ENCODE results near the gene REM1.
"Not testable (repeated sequence)": the region's sequence is repeated elsewhere in the genome, so short reads cannot be mapped to it uniquely, and the experiment has no call there.

The REM1 gene

DNA sequence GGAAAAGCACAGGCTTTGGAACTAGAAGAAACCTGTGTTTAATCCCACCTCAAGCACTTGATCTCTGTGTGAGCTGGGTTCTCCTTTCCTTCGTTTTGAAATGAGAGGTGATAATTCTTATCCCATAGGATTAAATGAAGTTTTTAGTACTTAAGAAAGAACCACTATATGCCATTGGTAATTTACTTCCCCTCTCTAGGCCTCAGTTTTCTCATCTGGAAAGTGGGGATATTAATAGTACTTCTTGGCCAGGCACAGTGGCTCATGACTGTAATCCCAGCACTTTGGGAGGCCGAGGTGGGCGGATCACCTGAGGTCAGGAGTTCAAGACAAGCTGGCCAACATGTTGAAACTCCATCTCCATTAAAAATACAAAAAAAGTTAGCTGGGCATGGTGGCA is 14.1 kb downstream of the REM1 start:
- Histone ChIP-seq H3K4me1 (ENCODE audit: control insufficient read depth, low read depth, low read length) (peaks cover 5% of the 10 kb centered on the region), H3K9me3 (ENCODE audit: control insufficient read depth, low read depth, low read length) (no peaks in the 10 kb centered on the region), H3K27me3 (ENCODE audit: control insufficient read depth, insufficient read depth, low read length) (peaks cover 21% of the 10 kb centered on the region), H3K27ac (ENCODE audit: low read length) (no peak overlapping the region), H3K9ac (ENCODE audit: low read length) (no peak overlapping the region), H3K36me3 (ENCODE audit: control insufficient read depth, low read depth, low read length) (no peaks in the 10 kb centered on the region), H3K4me3 (ENCODE audit: low read length) (no peak overlapping the region)

- H3K27me3 ChIP-seq (ENCODE audit: control insufficient read depth, insufficient read depth, low read length) = peaks cover 8% of the 10 kb centered on the region
- no peak overlapping the region for H3K4me3 ChIP-seq (ENCODE audit: low read length)
- no peaks in the 10 kb centered on the region for H3K9me3 ChIP-seq (ENCODE audit: control insufficient read depth, low read depth, low read length)
- no peak overlapping the region for H3K9ac ChIP-seq (ENCODE audit: low read length)
- no peaks in the 10 kb centered on the region for H3K36me3 ChIP-seq (ENCODE audit: control insufficient read depth, low read depth, low read length)
- H3K27ac ChIP-seq (ENCODE audit: low read length) = no peak overlapping the region
- peaks cover 5% of the 10 kb centered on the region for H3K4me1 ChIP-seq (ENCODE audit: control insufficient read depth, low read depth, low read length)
Observed at GRCh38 chr20:31490752-31491151, 15.7 kb downstream of the REM1 start.

DNA sequence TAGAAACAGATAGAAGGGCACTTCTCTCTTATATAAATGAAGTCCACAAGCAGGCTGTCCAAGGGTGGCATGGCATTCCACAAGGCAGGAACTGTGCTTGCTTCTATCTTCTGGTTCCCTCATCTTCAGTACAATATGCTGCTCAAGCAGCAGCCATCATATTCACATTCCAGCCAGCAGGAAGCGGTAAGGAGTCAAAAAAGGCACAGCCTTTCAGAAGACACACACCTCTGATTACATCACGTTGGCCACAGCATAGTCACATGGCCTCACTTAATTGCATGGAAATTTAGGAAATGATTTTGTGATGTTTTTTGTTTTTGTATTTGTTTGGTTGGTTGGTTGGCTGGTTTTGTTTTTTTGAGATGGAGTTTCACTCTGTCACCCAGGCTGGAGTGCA is 19.0 kb downstream of the REM1 start:
- Histone ChIP-seq H3K36me3 (ENCODE audit: control insufficient read depth, low read depth, low read length) (no peaks in the 10 kb centered on the region), H3K9me3 (ENCODE audit: control insufficient read depth, low read depth, low read length) (no peaks in the 10 kb centered on the region), H3K27me3 (ENCODE audit: control insufficient read depth, insufficient read depth, low read length) (no peaks in the 10 kb centered on the region), H3K4me1 (ENCODE audit: control insufficient read depth, low read depth, low read length) (no peaks in the 10 kb centered on the region), H3K27ac (ENCODE audit: low read length) (no peak overlapping the region), H3K4me3 (ENCODE audit: low read length) (no peak overlapping the region), H3K9ac (ENCODE audit: low read length) (no peak overlapping the region)

DNA sequence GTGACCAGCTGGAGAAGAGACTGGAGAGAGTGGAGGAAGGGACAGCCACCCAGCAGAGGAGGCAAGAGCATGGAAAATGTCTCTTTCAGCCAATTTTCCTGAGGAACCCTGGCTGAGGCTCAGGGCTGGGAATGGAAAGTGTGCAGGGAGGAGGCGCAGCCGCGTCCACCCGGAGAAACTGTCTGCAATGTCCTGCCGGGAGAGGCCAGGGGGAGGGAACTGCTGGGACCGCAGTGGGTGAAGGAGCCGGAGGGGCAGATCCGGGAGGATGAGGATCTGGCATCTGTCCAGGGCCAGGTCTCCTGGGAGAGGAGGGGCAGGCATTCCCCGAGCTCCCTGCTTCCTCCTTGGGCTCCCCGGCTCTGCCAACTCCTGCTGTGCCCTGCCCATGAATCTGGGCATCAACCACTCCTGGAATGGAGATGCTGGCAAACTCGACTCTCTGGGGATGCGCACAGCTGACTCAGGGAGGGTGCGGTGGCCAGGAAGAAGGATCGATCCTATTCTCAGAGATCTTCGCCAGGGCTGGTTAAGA is 21.7 kb downstream of the REM1 start:
- Histone ChIP-seq H3K36me3 (ENCODE audit: control insufficient read depth, low read depth, low read length) (no peaks in the 10 kb centered on the region), H3K4me1 (ENCODE audit: control insufficient read depth, low read depth, low read length) (no peaks in the 10 kb centered on the region), H3K9ac (ENCODE audit: low read length) (no peak overlapping the region), H3K4me3 (ENCODE audit: low read length) (no peak overlapping the region), H3K27ac (ENCODE audit: low read length) (no peak overlapping the region), H3K27me3 (ENCODE audit: control insufficient read depth, insufficient read depth, low read length) (no peaks in the 10 kb centered on the region), H3K9me3 (ENCODE audit: control insufficient read depth, low read depth, low read length) (no peaks in the 10 kb centered on the region)

DNA sequence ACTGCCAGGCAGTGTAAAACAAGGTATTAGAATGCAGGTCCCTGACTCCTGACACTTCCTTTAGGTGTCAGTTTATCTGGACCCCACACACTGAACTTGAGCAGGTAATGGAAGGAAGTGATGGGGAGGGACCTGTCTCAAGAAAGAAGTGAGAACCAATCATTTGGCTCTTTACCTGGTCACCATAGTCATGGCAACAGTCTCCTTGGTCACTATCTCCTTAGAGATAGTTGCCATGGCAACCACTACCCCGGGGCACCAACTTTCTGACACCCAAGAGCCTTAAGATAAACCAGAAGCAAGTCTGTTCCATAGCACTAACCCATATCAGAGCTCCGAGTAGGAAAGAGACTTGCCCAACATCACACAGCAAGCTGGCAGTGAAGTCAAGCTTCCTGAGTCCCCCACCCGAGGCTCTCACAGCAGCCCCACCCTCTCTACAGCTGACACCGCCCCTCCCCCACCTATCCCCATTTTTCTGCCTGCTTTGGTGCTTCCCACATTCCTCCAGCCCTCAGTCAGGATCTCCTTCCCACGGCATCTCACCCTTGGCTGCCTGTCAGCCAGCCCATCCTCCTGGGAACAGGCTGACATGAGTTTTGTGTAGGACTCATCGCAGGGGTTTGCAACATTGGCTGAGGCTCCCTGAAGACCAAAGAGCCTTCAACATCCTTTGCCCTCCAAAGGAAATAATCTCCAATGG is 22.9 kb downstream of the REM1 start:
- no peak overlapping the region for H3K27ac ChIP-seq (ENCODE audit: low read length)
- H3K4me3 ChIP-seq (ENCODE audit: low read length) = no peak overlapping the region
- no peaks in the 10 kb centered on the region for H3K4me1 ChIP-seq (ENCODE audit: control insufficient read depth, low read depth, low read length)
- H3K27me3 ChIP-seq (ENCODE audit: control insufficient read depth, insufficient read depth, low read length) = no peaks in the 10 kb centered on the region
- H3K9me3 ChIP-seq (ENCODE audit: control insufficient read depth, low read depth, low read length) = no peaks in the 10 kb centered on the region
- no peak overlapping the region for H3K9ac ChIP-seq (ENCODE audit: low read length)
- no peaks in the 10 kb centered on the region for H3K36me3 ChIP-seq (ENCODE audit: control insufficient read depth, low read depth, low read length)

GRCh38 chr20:31500527-31500926 is 25.4 kb downstream of the REM1 start:
- Histone ChIP-seq H3K4me1 (ENCODE audit: control insufficient read depth, low read depth, low read length) (no peaks in the 10 kb centered on the region), H3K36me3 (ENCODE audit: control insufficient read depth, low read depth, low read length) (no peaks in the 10 kb centered on the region), H3K27ac (ENCODE audit: low read length) (no peak overlapping the region), H3K9me3 (ENCODE audit: control insufficient read depth, low read depth, low read length) (no peaks in the 10 kb centered on the region), H3K27me3 (ENCODE audit: control insufficient read depth, insufficient read depth, low read length) (no peaks in the 10 kb centered on the region), H3K4me3 (ENCODE audit: low read length) (no peak overlapping the region), H3K9ac (ENCODE audit: low read length) (no peak overlapping the region)

GRCh38 chr20:31502884-31503673 is 28.0 kb downstream of the REM1 start:
- not testable (repeated sequence) for H3K4me3 ChIP-seq (ENCODE audit: low read length); H3K36me3 ChIP-seq (ENCODE audit: control insufficient read depth, low read depth, low read length); H3K27ac ChIP-seq (ENCODE audit: low read length); H3K9ac ChIP-seq (ENCODE audit: low read length); H3K9me3 ChIP-seq (ENCODE audit: control insufficient read depth, low read depth, low read length); H3K27me3 ChIP-seq (ENCODE audit: control insufficient read depth, insufficient read depth, low read length); H3K4me1 ChIP-seq (ENCODE audit: control insufficient read depth, low read depth, low read length)

GRCh38 chr20:31505903-31506302 is 30.8 kb downstream of the REM1 start:
- Histone ChIP-seq H3K4me3 (ENCODE audit: low read length) (no peak overlapping the region), H3K27me3 (ENCODE audit: control insufficient read depth, insufficient read depth, low read length) (no peaks in the 10 kb centered on the region), H3K27ac (ENCODE audit: low read length) (no peak overlapping the region), H3K9me3 (ENCODE audit: control insufficient read depth, low read depth, low read length) (no peaks in the 10 kb centered on the region), H3K9ac (ENCODE audit: low read length) (no peak overlapping the region), H3K4me1 (ENCODE audit: control insufficient read depth, low read depth, low read length) (no peaks in the 10 kb centered on the region), H3K36me3 (ENCODE audit: control insufficient read depth, low read depth, low read length) (no peaks in the 10 kb centered on the region)

DNA sequence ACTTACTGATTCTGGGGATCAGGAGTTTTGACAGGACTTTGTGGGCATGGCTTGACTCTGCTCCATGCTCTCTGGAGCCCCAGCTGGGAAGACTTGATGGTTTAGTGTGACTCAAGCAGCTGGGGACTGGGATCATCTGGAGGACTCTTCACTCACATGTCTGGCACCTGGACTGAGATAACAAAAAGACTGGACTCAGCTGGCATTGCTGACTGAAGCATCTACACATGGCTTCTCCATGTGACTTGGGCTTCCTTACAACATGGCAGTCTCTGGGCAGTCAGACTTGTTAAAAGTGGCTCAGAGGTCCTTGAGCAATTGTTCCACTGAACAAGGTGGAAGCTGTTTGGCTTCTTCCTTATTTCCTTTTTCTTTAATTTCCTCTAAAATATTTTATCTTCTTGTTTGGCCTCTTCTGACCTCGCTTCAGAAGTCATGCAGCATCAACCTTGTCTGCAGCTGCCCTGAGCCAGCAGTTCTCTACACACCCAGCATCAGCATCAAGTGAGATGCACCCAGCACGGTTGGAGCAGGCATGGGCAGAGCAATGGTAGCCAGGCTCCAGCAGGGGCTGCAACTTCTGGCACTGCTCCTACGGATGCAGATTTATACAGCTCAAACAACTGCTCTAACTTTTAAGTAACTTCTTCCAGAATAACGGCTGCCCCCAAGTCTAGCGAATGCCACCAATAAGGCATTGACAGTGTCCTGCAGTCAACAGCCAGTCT is 33.6 kb downstream of the REM1 start:
- no peak overlapping the region for H3K9ac ChIP-seq (ENCODE audit: low read length)
- no peaks in the 10 kb centered on the region for H3K9me3 ChIP-seq (ENCODE audit: control insufficient read depth, low read depth, low read length)
- H3K36me3 ChIP-seq (ENCODE audit: control insufficient read depth, low read depth, low read length) = no peaks in the 10 kb centered on the region
- no peaks in the 10 kb centered on the region for H3K4me1 ChIP-seq (ENCODE audit: control insufficient read depth, low read depth, low read length)
- H3K27me3 ChIP-seq (ENCODE audit: control insufficient read depth, insufficient read depth, low read length) = no peaks in the 10 kb centered on the region
- no peak overlapping the region for H3K27ac ChIP-seq (ENCODE audit: low read length)
- H3K4me3 ChIP-seq (ENCODE audit: low read length) = no peak overlapping the region

GRCh38 chr20:31514154-31515071 is 39.3 kb downstream of the REM1 start, which contains the start of gene HM13:
HM13 (plus strand) TSS chr20:31514442; CDS start chr20:31514552, 110 bp downstream.
- H3K4me3 ChIP-seq (ENCODE audit: low read length) = peak within 1 kb of the TSS; percentile 82
- H3K27ac ChIP-seq (ENCODE audit: low read length) = peak within 1 kb of the TSS; percentile 63

More at GRCh38 chr20:31514154-31515071, 39.3 kb downstream of the REM1 start, which contains the start of gene HM13:
- Histone ChIP-seq H3K9me3 (ENCODE audit: control insufficient read depth, low read depth, low read length) (no peaks in the 10 kb centered on the region), H3K36me3 (ENCODE audit: control insufficient read depth, low read depth, low read length) (no peaks in the 10 kb centered on the region), H3K27me3 (ENCODE audit: control insufficient read depth, insufficient read depth, low read length) (no peaks in the 10 kb centered on the region), H3K4me1 (ENCODE audit: control insufficient read depth, low read depth, low read length) (peaks cover 12% of the 10 kb centered on the region), H3K9ac (ENCODE audit: low read length) (peak within 1 kb of the TSS; percentile 73)

Measured in iPS-18a (cell line).